HCEC 1CT (cell line): ENCODE results near the gene TCF12.

Experiments used
- DNase-seq: peaks from one replicate; pipeline ENCODE4 v3.0.0-alpha.2; 2017

The TCF12 gene

GRCh38 chr15:57272771-57273357 lies 354.4 kb downstream of the TCF12 start:
- no peak for DNase-seq

GRCh38 chr15:57273402-57273801 lies 355.0 kb downstream of the TCF12 start:
- DNase-seq, result no peak

- no peak for DNase-seq
Observed at GRCh38 chr15:57278439-57278838, 360.0 kb downstream of the TCF12 start.

GRCh38 chr15:57280464-57280863 lies 362.0 kb downstream of the TCF12 start:
- DNase-seq, result no peak

GRCh38 chr15:57281321-57281720 lies 362.9 kb downstream of the TCF12 start:
- DNase-seq, result no peak

GRCh38 chr15:57282686-57283085 lies 364.2 kb downstream of the TCF12 start:
- DNase-seq, result no peak

GRCh38 chr15:57283774-57284503 lies 365.5 kb downstream of the TCF12 start:
- DNase-seq, result no peak

GRCh38 chr15:57284535-57284934 lies 366.1 kb downstream of the TCF12 start:
- DNase-seq, result no peak

- DNase-seq, result no peak
Observed at GRCh38 chr15:57285386-57285785, 366.9 kb downstream of the TCF12 start.

- DNase-seq, result no peak
Observed at GRCh38 chr15:57286446-57287122, 368.1 kb downstream of the TCF12 start.

- no peak for DNase-seq
Observed at GRCh38 chr15:57287123-57287521, 368.7 kb downstream of the TCF12 start.

- no peak for DNase-seq
Observed at GRCh38 chr15:57288926-57289580, 370.6 kb downstream of the TCF12 start.

GRCh38 chr15:57290187-57290586 lies 371.7 kb downstream of the TCF12 start:
- no peak for DNase-seq

GRCh38 chr15:57290826-57291225 lies 372.4 kb downstream of the TCF12 start:
- no peak for DNase-seq

GRCh38 chr15:57296473-57297162 lies 378.2 kb downstream of the TCF12 start:
- DNase-seq, result no peak

- DNase-seq, result no peak
Observed at GRCh38 chr15:57297163-57297593, 378.7 kb downstream of the TCF12 start.

GRCh38 chr15:57297630-57298029 lies 379.2 kb downstream of the TCF12 start:
- DNase-seq, result no peak

GRCh38 chr15:57298204-57298603 lies 379.8 kb downstream of the TCF12 start:
- no peak for DNase-seq

- DNase-seq, result no peak
Observed at GRCh38 chr15:57298843-57299550, 380.6 kb downstream of the TCF12 start.

- no peak for DNase-seq
Observed at GRCh38 chr15:57301307-57301706, 382.9 kb downstream of the TCF12 start.

GRCh38 chr15:57302640-57303257 lies 384.3 kb downstream of the TCF12 start:
- no peak for DNase-seq

GRCh38 chr15:57305009-57305408 lies 386.6 kb downstream of the TCF12 start:
- no peak for DNase-seq
